GM13976 (cell line): ENCODE data around the gene STX10.

Experiments used
- DNase-seq: peaks from one replicate; pipeline ENCODE4 v3.0.0; 2012; ENCODE audit warnings: low spot score
- CTCF ChIP-seq: IDR thresholded peaks from 2 replicates; pipeline ENCODE4 v1.5.1; 2012; ENCODE audit warnings: borderline replicate concordance, mild to moderate bottlenecking; ENCODE audit not compliant: insufficient read depth; ENCODE audit errors: extremely low read depth, missing control alignments, control extremely low read depth
- in situ Hi-C: fragments of 300-500 bp; cut with MboI; formaldehyde crosslinking; loops from one replicate; pipeline ENCODE4 v1.12.0; 2022; ENCODE audit warnings: low sequenced_read_pairs, mixed read lengths, inconsistent platforms; ENCODE audit not compliant: unreplicated experiment

The STX10 gene

GRCh38 chr19:13163609-13164342 lies 13.6 kb upstream of the STX10 start:
- TF ChIP-seq CTCF = no peak
- peak; percentile 51 for DNase-seq
- in situ Hi-C loops = no loop called here

- TF ChIP-seq CTCF = no peak
- peak; percentile 84 for DNase-seq
- in situ Hi-C loops = no loop called here
Measured at GRCh38 chr19:13162724-13163608, 12.8 kb upstream of the STX10 start.

GRCh38 chr19:13160557-13160956 lies 10.4 kb upstream of the STX10 start:
- TF ChIP-seq CTCF = no peak
- DNase-seq = no peak
- in situ Hi-C loops = no loop called here

GRCh38 chr19:13159713-13160112 lies 9.5 kb upstream of the STX10 start:
- no peak for DNase-seq
- no peak for TF ChIP-seq CTCF
- in situ Hi-C loops = no loop called here

GRCh38 chr19:13155472-13156359 lies 5.5 kb upstream of the STX10 start:
- DNase-seq = peak; percentile 74
- in situ Hi-C loops = no loop called here
- no peak for TF ChIP-seq CTCF

- in situ Hi-C loops = no loop called here
- peak; percentile 21 for TF ChIP-seq CTCF
- DNase-seq = peak; percentile 69
Measured at GRCh38 chr19:13154911-13155471, 4.8 kb upstream of the STX10 start.
